Keratinocyte (primary cell): ENCODE results near the gene GOLIM4. TPM values are rescaled to one million over a fixed set of nuclear protein-coding genes. Genes with fewer than 3 reads are reported as not detected.

Experiments
- DNase-seq: peaks from one replicate; pipeline ENCODE4 v3.0.0-alpha.2; 2011; ENCODE audit warnings: low read depth, missing footprints, low spot score
- FAIRE-seq: peaks from 2 replicates; lab custom pipeline; 2011; peaks lifted over from hg19 to GRCh38; lab: Jason Lieb, UNC
- H2AFZ ChIP-seq: 2 replicates; pipeline ENCODE4 v1.6.0; 2012; ENCODE audit warnings: low read length, control low read depth, inconsistent platforms; ENCODE audit not compliant: control insufficient read depth
- H3K27ac ChIP-seq: 2 replicates; pipeline ENCODE4 v1.5.1; 2011; ENCODE audit warnings: low read length; ENCODE audit not compliant: control insufficient read depth, insufficient read depth
- H3K27me3 ChIP-seq: 3 replicates; pipeline ENCODE4 v1.6.0; 2011; ENCODE audit warnings: low read length; ENCODE audit not compliant: control insufficient read depth, insufficient read depth; ENCODE audit errors: extremely low read depth
- H3K36me3 ChIP-seq, 2 experiments: 2 replicates in 1 of 2; 3 replicates in 1 of 2; pipeline ENCODE4 v1.5.1; 2011; ENCODE audit warnings: low read length in 2 of 2, mild to moderate bottlenecking in 1 of 2; ENCODE audit not compliant: control insufficient read depth in 2 of 2, insufficient read depth in 2 of 2; ENCODE audit errors: extremely low read depth in 1 of 2
- H3K4me1 ChIP-seq: 3 replicates; pipeline ENCODE4 v1.5.1; 2011; ENCODE audit warnings: low read length; ENCODE audit not compliant: control insufficient read depth, insufficient read depth; ENCODE audit errors: extremely low read depth
- H3K4me2 ChIP-seq: 3 replicates; pipeline ENCODE4 v1.6.0; 2011; ENCODE audit warnings: low read depth, low read length; ENCODE audit not compliant: control insufficient read depth, insufficient read depth; ENCODE audit errors: extremely low read depth
- H3K4me3 ChIP-seq, 3 experiments: fragments of 200-600 bp in 1 of 3; sonication (generic) in 1 of 3; 2 replicates in 2 of 3; 3 replicates in 1 of 3; pipeline ENCODE4 v1.5.1; 2011 to 2016; ENCODE audit warnings: low read length in 3 of 3, mild to moderate bottlenecking in 3 of 3, control low read depth in 2 of 3, inconsistent platforms in 1 of 3, low read depth in 1 of 3, mixed read lengths in 1 of 3, mixed run types in 1 of 3, moderate library complexity in 1 of 3; ENCODE audit not compliant: control insufficient read depth in 2 of 3, insufficient read depth in 2 of 3; ENCODE audit errors: extremely low read depth in 1 of 3
- H3K79me2 ChIP-seq: 2 replicates; pipeline ENCODE4 v1.6.0; 2012; ENCODE audit warnings: low read length; ENCODE audit not compliant: control insufficient read depth, insufficient read depth
- H3K9ac ChIP-seq: 3 replicates; pipeline ENCODE4 v1.6.0; 2011; ENCODE audit warnings: low read length; ENCODE audit not compliant: control insufficient read depth, insufficient read depth; ENCODE audit errors: extremely low read depth
- H3K9me1 ChIP-seq: 3 replicates; pipeline ENCODE4 v1.6.0; 2011; ENCODE audit warnings: low read length; ENCODE audit not compliant: control insufficient read depth, insufficient read depth; ENCODE audit errors: extremely low read depth
- H3K9me3 ChIP-seq: 2 replicates; pipeline ENCODE4 v1.5.1; 2012; ENCODE audit warnings: low read depth, low read length; ENCODE audit not compliant: control insufficient read depth
- H4K20me1 ChIP-seq: 3 replicates; pipeline ENCODE4 v1.6.0; 2011; ENCODE audit warnings: low read length; ENCODE audit not compliant: control insufficient read depth, insufficient read depth; ENCODE audit errors: extremely low read depth
- EZH2 ChIP-seq: IDR thresholded peaks from one replicate; pipeline ENCODE4 v1.6.1; 2012; ENCODE audit warnings: inconsistent platforms, mild to moderate bottlenecking, low read length, moderate library complexity
- dilution Hi-C: fragments of 300-500 bp; cut with MboI; formaldehyde crosslinking; loops from one replicate; pipeline ENCODE4 v1.7.0; 2020; ENCODE audit warnings: low sequenced_read_pairs; ENCODE audit not compliant: extremely low pct_ligation_motif_present
- polyA plus RNA-seq, 5 experiments: library from polyadenylated mRNA; depleted of rRNA in 3 of 5; stranded (reverse) in 3 of 5; stranded (forward) in 1 of 5; unstranded in 1 of 5; fragments of >200 nt; gene quantifications; 1 replicate in 1 of 5; 2 replicates in 3 of 5; 3 replicates in 1 of 5; pipeline versions ENCODE4 v1.2.1 to v1.2.3, GENCODE V29; 2011 to 2012; ENCODE audit warnings: missing spikeins in 2 of 5, low read depth in 1 of 5, low replicate concordance in 1 of 5
- TF ChIP-seq, protein P1 (sequence below), 3 experiments: IDR thresholded peaks in 1 of 3; conservative IDR thresholded peaks in 1 of 3; optimal IDR thresholded peaks in 1 of 3; 2 replicates in 2 of 3; 3 replicates in 1 of 3; pipeline versions ENCODE3 to v1.5.1; 2011; ENCODE audit warnings: low read length in 3 of 3, mild to moderate bottlenecking in 3 of 3, moderate library complexity in 2 of 3, control low read depth in 1 of 3, inconsistent platforms in 1 of 3; ENCODE audit not compliant: insufficient read depth in 2 of 3; ENCODE audit errors: extremely low read depth in 1 of 3

Gene GOLIM4
- polyA plus RNA-seq, 1 donor (not counting 4 experiments of a cell fraction or from before 2014, with no cell fraction given) = 13.4 TPM

DNA sequence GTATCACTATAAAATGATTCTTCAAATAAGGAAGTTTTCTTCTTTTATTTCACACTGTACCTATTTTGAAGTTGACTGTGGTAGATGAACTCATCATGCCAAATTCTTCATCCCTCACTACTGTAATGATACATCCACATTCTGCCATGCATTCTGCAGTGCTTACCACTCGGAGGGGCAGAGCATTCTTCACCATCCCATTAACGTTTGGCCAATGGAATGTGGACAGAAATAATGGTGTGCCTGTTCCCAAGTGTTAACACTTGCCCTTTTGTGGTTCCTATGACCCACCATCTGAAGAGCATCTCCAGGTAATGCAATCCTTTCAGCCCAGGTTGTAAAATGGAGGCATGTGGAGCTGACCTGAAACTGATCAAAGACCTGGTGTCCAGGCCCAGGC, 18.6 kb downstream of the GOLIM4 start:
- dilution Hi-C loops = no loop called here
- no peak overlapping the region for H2AFZ ChIP-seq
- no peak for TF ChIP-seq EZH2
- TF ChIP-seq, protein P1, sequence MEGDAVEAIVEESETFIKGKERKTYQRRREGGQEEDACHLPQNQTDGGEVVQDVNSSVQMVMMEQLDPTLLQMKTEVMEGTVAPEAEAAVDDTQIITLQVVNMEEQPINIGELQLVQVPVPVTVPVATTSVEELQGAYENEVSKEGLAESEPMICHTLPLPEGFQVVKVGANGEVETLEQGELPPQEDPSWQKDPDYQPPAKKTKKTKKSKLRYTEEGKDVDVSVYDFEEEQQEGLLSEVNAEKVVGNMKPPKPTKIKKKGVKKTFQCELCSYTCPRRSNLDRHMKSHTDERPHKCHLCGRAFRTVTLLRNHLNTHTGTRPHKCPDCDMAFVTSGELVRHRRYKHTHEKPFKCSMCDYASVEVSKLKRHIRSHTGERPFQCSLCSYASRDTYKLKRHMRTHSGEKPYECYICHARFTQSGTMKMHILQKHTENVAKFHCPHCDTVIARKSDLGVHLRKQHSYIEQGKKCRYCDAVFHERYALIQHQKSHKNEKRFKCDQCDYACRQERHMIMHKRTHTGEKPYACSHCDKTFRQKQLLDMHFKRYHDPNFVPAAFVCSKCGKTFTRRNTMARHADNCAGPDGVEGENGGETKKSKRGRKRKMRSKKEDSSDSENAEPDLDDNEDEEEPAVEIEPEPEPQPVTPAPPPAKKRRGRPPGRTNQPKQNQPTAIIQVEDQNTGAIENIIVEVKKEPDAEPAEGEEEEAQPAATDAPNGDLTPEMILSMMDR (optimal IDR thresholded peaks at IDR 0.05 in 1 of 3, IDR thresholded peaks at IDR 0.05 in 1 of 3, conservative IDR thresholded peaks at IDR 0.05 in 1 of 3; ENCODE audit: extremely low read depth in 1 of 3, insufficient read depth in 2 of 3, low read length in 3 of 3) = no peak
- peaks cover 33% of the 10 kb centered on the region for H3K79me2 ChIP-seq
- no peaks in the 10 kb centered on the region for H3K9me3 ChIP-seq
- H3K4me1 ChIP-seq = peaks cover 13% of the 10 kb centered on the region
- H3K9ac ChIP-seq = no peak overlapping the region
- H4K20me1 ChIP-seq = no peaks in the 10 kb centered on the region
- H3K4me3 ChIP-seq = no peak overlapping the region
- no peaks in the 10 kb centered on the region for H3K9me1 ChIP-seq
- no peak overlapping the region for H3K4me2 ChIP-seq
- DNase-seq (no peak), FAIRE-seq (no peak)
- peak overlapping the region; percentile 22 for H3K27ac ChIP-seq
- H3K36me3 ChIP-seq = no peaks in the 10 kb centered on the region
- H3K27me3 ChIP-seq = no peaks in the 10 kb centered on the region

DNA sequence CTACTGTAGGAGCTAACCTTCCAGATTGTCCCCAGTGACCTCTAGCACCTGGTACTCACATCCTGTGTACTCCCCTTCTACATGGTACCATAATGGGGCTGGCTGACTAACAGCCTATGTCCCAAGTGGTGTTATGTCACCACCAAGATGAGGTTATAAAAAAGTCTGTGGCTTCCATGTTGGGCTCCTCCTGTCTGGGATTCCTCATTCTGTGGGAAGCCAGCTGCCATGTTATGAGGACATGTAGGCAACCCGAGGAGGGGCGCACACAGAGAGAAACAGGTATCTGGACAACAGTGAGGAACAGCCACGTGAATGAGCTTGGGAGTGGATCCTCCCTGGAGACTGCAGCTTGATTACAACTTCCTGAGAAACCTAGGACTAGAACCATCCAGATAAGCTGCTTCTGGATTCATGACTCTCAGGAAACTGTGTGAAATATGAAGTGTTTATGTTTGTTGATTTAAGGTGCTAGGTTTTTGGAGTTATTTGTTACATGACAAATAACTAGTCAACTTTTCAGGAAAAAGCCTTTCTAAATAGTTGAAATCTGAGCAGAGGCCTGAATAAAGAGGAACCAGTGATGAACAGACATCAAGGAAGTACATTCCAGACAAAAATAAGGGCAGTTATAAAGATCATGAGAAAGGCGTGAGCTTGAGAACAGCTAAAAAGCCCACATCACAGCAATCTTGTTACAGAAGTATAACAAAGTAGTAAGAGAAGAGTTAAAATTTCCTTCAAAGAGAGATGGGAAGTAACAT, 21.7 kb downstream of the GOLIM4 start:
- H3K4me3 ChIP-seq = no peak overlapping the region
- no peaks in the 10 kb centered on the region for H3K9me3 ChIP-seq
- FAIRE-seq = no peak
- H3K9me1 ChIP-seq = no peaks in the 10 kb centered on the region
- peaks cover 17% of the 10 kb centered on the region for H3K79me2 ChIP-seq
- dilution Hi-C loops = no loop called here
- TF ChIP-seq EZH2 = no peak
- TF ChIP-seq, protein P1 (optimal IDR thresholded peaks at IDR 0.05 in 1 of 3, IDR thresholded peaks at IDR 0.05 in 1 of 3, conservative IDR thresholded peaks at IDR 0.05 in 1 of 3; ENCODE audit: extremely low read depth in 1 of 3, insufficient read depth in 2 of 3, low read length in 3 of 3) = no peak
- no peaks in the 10 kb centered on the region for H3K27me3 ChIP-seq
- H3K27ac ChIP-seq = no peak overlapping the region
- H3K4me1 ChIP-seq = peaks cover 28% of the 10 kb centered on the region
- no peaks in the 10 kb centered on the region for H4K20me1 ChIP-seq
- no peak overlapping the region for H3K4me2 ChIP-seq
- no peaks in the 10 kb centered on the region for H3K36me3 ChIP-seq
- no peak for DNase-seq
- no peak overlapping the region for H2AFZ ChIP-seq
- H3K9ac ChIP-seq = no peak overlapping the region
